HG03565 (cell line): ENCODE measurements around the gene ACTN4.

ENCODE experiments used
- ATAC-seq: cut with Tn5 transposase; IDR thresholded peaks from one replicate; pipeline ENCODE4 v1.9.1; 2021; ENCODE audit warnings: mild to moderate bottlenecking, moderate library complexity; ENCODE audit not compliant: unreplicated experiment

ACTN4 gene

GRCh38 chr19:38708413-38709024 is 61.1 kb downstream of the ACTN4 start:
- ATAC-seq, result no peak

- ATAC-seq, result no peak
Measured at GRCh38 chr19:38709119-38709518, 61.7 kb downstream of the ACTN4 start.

- no peak for ATAC-seq
Measured at GRCh38 chr19:38709671-38710415, 62.4 kb downstream of the ACTN4 start.

GRCh38 chr19:38710416-38710702 is 62.9 kb downstream of the ACTN4 start:
- no peak for ATAC-seq

- ATAC-seq, result no peak
Measured at GRCh38 chr19:38710928-38711725, 63.7 kb downstream of the ACTN4 start.

GRCh38 chr19:38711726-38712153 is 64.3 kb downstream of the ACTN4 start:
- no peak for ATAC-seq

GRCh38 chr19:38712161-38712748 is 64.8 kb downstream of the ACTN4 start:
- no peak for ATAC-seq

- ATAC-seq, result no peak
Measured at GRCh38 chr19:38713227-38713649, 65.8 kb downstream of the ACTN4 start.

GRCh38 chr19:38713865-38714264 is 66.4 kb downstream of the ACTN4 start:
- ATAC-seq, result no peak

- ATAC-seq, result no peak
Measured at GRCh38 chr19:38714354-38714778, 66.9 kb downstream of the ACTN4 start.

- no peak for ATAC-seq
Measured at GRCh38 chr19:38715555-38715954, 68.1 kb downstream of the ACTN4 start.

GRCh38 chr19:38717051-38717450 is 69.6 kb downstream of the ACTN4 start:
- ATAC-seq, result no peak

GRCh38 chr19:38717855-38718254 is 70.4 kb downstream of the ACTN4 start:
- ATAC-seq, result no peak

- no peak for ATAC-seq
Measured at GRCh38 chr19:38718747-38719543, 71.5 kb downstream of the ACTN4 start.

GRCh38 chr19:38719761-38720558 is 72.5 kb downstream of the ACTN4 start:
- no peak for ATAC-seq

- no peak for ATAC-seq
Measured at GRCh38 chr19:38720559-38721236, 73.2 kb downstream of the ACTN4 start.

- ATAC-seq, result no peak
Measured at GRCh38 chr19:38721496-38721895, 74.0 kb downstream of the ACTN4 start.

- no peak for ATAC-seq
Measured at GRCh38 chr19:38721979-38722773, 74.7 kb downstream of the ACTN4 start.
